GM03348 (cell line): ENCODE data around the gene POLD4.
"Not testable (repeated sequence)": the region's sequence is repeated elsewhere in the genome, so short reads cannot be mapped to it uniquely, and the experiment has no call there.

Experiments
- DNase-seq: peaks from one replicate; pipeline ENCODE4 v3.0.0; 2012; ENCODE audit warnings: low spot score

POLD4 gene

DNA sequence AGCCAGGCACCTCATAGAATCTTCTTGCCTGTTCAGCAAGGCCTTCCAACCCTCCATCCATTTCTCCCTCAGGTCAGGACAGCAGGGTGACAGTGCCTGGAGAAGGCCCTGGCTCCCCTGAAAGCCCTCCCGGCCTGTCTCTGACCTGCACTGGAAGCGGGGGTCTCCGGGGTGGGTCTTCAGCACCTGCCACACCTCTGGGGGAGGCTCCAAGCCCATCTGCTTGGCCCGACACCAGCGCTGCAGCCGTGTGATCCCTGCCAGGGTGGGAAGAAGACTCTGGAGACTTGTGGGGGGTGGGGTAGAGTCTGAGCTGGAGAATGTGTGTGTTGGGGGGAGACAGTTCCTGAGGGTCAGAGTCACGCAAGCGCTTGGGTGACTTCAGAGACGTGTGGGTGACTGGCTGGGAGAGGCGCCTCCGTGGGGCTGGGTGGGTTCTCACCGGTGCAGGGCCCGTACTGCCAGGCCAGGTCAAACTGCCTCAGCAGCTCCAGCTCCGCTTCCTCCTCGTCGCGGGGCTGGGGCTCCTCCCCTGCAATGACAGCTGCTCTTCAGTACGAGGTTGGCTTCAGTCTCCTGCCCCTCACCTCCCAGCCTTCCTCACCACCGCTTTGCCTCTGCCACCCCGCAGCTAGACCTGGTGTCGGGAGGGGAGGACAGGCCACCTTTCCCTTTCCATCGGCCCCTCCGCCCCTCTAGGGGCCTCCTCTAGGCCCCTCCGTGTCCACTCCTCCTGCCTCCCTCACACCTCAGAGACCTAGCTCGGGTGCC is 615 bp downstream of the POLD4 start:
- peak; percentile 48 for DNase-seq

GRCh38 chr11:67351275-67352005 is 1.9 kb downstream of the POLD4 start:
- DNase-seq = peak; percentile 86

- no peak for DNase-seq
These were observed 3.3 kb downstream of the POLD4 start for GRCh38 chr11:67349928-67350465.

- DNase-seq = no peak
These were observed 3.9 kb downstream of the POLD4 start for GRCh38 chr11:67349457-67349856.

GRCh38 chr11:67349036-67349435 is 4.3 kb downstream of the POLD4 start:
- DNase-seq = no peak

DNA sequence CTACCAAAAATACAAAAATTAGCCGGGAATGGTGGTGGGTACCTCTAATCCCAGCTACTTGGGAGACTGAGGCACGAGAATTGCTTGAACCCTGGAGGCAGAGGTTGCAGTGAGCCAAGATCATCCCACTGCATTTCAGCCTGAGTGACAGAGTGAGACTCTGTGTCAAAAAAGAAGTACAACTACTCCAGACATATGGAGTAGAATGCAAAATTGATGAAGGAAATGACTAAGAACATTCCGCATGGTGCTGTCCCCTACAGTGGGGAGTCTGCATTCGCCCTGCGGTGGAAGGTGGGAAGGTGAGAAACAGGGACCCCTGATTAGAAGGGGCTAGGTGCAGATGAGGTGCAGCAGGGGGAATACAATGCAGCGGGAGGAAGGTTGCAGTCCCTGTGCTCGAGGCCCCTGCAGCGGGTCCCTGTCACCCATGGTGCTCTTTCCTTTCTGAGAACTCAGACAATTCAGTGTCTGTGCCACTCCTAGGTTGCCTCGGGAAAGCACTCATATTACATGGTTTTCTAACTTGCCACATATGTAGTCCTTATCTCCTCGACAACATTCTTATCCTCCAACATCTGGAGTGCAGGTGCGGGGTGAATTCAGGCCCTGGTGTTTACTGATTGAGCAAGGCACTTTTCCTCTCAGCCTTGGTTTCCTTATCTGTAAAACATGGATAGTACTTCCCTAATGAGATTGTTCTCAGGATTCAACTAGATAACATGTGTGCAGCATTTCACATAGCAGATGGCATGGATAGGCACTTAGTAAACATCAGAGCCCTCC is 5.2 kb downstream of the POLD4 start:
- DNase-seq = no peak

DNA sequence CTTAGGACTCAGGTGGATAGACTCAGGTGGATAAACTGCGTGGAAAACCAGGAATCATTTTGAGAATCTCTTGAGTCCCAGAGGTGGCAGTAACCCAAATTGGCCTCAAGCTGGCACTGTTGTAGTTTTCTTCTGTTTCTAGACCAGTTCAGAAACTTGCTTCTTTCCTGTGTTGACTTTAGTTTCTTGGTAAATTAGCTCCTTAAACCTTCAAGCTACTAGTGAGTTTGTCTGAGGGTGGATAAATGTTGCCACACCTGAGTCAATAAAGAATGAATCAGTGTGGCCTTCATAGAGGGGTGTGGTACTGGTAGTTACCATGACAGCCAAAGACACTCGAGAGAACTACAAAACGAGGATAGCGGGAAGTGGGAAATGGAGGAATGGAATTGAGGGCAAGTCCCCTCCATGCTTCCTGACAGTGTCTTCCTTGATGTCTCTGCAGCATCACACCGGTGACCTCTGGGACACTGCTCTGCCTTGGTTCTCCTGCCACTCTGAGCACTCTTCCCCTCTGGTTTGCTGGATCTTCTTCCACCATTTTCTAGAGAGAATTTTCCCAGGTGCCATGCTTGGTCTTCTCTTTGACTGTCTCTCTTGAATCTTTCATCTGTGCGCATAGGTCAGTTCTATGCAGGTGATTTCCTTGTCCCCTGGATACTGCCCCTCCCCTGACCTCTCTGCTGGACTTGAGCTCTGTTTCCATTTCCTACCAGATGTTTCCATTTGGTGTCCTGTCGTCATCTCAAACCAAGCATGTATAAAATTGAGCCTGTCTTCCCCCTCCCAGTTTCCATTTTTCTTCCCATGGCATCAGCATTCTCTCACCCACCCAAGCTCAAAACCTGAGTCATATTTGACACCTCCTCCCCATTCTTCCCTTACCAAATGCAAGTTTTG is 7.2 kb downstream of the POLD4 start:
- DNase-seq = peak; percentile 61

DNA sequence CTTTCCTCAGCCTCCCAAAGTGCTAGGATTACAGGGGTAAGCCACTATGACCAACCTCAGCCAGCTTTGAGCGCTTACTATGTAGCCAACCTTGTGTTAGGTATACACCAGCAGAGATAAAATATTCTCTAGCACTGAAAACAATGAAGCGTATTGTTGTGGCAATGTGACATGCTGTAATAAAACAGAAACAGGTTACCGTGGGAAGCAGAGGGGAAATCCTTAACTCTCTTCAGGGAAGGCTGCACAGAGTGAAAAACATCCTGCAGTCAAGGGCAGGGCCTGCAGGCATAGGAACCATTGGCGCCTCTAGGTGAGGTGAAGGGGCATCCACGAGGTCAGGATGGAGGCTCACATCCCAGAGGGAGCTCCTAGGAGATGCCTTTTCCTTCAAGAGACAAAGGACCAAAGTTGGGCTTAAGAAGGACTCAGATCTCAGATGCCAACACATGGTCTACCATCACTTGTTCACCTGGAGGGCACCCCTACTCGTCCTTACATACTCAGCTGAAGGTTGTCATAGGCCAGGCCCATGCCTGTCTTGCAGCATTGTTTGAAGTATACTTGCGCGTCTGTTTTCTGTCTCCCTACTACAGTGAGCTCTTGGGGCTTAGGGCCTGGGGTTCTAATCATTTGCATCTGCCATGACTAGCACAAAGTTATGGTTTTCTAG is 8.0 kb downstream of the POLD4 start:
- DNase-seq = no peak

GRCh38 chr11:67344264-67344663 is 9.1 kb downstream of the POLD4 start:
- no peak for DNase-seq

DNA sequence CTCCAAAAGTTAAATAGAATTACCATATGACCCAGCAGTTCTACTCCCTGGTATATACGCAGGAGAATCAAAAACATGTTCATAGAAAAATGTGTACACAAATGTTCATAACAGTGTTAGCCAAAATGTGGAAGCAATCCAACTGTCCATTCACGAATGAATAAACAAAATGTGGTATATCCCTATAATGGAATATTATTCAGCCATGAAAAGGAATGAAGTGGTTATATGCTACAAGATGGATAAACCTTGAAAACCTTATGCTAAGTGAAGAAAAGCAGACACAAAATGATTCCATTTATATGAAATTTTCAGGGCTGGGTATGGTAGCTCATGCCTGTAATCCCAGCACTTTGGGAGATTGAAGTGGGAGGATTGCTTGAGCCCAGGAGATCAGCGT is 16.1 kb downstream of the POLD4 start:
- DNase-seq = no peak

DNA sequence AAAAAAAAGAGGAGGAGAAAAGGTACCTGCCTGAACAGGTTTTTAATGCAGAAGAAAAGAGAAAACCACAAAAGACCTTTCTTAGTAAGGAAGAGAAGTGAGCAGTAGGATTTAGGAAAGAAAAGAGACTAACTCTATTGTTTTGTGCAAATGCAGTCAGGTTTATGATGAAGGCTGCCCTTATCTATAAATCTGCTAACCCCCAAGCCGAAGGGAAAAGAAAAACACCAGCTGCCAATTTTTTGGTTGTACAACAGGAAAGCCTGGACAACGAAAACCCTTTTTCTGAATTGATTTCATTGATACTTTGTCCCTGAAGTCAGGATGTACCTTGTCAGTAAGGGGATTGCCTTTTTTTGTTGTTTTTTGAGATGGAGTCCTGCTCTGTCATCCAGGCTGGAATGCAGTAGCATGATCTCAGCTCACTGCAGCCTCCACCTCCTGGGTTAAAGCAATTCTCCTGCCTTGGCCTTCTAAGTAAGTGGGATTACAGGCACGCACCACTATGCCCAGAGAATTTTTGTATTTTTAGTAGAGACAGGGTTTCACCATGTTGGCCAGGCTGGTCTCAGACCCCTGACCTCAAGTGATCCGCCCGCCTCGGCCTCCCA is 21.2 kb downstream of the POLD4 start:
- DNase-seq = no peak

DNA sequence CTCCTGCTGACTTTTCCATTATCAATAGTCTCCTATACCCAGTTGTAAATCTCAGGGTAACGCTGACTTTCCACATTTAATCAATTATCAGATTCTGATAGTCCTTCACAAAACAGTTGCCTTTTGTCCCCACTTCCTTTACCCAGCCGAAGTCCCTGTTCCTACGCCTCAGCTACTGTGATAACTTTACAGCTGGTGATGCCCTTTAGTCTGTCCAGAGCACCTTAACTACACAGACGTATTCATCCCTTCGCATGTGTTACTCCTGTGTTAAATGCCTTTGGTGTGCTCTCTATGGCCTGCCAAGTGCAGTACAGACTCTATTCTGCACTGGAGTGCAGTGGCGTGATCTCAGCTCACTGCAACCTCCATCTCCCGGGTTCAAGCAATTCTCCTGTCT is 29.8 kb downstream of the POLD4 start:
- no peak for DNase-seq

- DNase-seq = no peak
These were observed 31.3 kb downstream of the POLD4 start for GRCh38 chr11:67322049-67322448.

GRCh38 chr11:67321313-67321871 is 32.0 kb downstream of the POLD4 start:
- DNase-seq = no peak

DNA sequence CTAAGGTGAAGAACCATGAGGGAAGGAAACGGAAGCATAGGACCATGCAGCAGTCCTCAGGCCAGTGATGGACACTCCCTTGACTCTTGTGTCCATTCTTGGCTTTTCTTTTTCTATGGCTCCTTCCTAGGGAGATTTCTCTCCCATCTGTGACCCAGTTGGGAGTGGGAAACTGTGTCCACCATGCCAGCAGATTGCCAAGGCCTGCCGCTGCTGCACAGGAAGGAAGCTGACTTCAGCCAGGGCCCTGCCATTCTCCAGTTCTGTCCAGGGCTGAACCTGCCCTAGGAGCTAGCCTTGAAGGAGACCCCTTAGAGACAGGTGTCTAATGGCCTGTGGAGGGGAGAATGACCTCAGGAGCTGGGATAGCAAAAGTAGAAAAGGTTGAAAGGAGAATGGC is 32.7 kb downstream of the POLD4 start:
- DNase-seq = no peak

DNA sequence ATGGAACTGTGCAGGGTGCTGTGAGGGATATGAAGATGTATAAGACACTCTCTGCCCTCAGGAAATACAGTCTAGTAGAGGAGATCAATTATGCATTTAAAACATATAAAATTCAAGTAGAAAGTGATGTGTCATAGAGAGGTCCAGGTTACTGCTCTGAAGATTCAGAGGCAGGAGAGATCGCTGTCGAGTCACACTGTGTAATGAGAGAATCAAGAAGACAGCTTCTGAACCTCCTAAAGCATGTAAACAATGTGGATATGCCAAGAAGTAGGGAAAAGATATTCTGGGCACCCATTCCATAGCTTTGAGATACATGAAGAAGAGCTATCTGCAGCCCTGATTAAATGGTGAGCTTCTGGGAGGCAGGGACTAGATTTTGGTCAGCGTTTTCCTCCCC is 33.3 kb downstream of the POLD4 start:
- DNase-seq = no peak

DNA sequence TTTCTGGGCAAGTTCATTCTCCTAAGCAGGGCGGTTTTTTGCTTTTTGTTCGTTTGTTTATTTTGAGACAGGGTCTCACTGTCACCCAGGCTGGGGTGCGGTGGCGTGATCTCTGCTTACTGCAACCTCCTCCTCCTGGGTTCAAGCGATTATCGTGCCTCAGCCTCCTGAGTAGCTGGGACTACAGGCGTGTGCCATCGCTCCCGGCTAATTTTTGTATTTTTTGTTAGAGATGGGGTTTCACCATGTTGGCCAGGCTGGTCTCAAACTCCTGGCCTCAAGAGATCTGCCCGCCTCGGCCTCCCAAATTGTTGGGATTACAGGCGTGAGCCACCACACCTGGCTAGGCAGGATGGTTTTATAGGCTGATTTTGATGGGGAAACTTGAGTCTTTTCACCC is 34.5 kb downstream of the POLD4 start:
- not testable (repeated sequence) for DNase-seq

GRCh38 chr11:67317888-67318555 is 35.3 kb downstream of the POLD4 start:
- no peak for DNase-seq

DNA sequence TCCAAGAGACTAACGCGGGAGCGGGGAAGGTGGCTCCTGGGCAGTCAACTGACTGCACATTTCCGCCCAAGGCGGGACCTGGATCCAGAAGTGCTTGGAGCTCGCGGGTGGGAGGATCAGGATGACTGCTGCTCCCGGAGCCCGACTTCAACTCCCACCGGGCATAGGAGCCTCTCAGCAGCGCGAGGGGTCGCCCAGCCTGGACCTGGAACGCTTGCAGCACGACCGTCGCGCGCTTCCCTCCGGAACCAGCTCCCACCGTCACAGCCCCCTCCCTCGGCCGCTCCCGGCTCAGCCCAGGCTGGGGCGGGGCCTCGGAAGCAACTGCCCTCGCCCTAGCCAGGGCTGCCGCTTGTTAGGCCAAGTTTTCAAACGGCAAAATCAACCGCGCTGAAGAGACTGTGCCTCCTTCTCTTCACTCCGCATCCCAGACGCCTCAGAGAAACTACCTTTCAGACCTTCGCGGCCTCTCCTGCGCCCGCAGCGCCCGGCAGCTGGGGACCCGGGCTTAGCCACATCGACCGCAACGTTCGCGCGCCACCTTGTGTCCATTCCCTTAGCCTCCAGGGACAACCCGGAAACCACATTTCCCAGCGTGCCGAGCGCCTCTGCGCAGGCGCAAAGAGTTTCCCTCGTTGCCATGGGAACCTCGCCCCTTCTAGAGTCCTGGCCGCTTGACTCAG is 36.0 kb downstream of the POLD4 start:
- peak; percentile 98 for DNase-seq
